KOPT-K1 (cell line): ENCODE measurements around the gene TPRG1L.
A peak's percentile ranks its signal among the peaks of the same experiment; 100 is the strongest.

Experiments
- H3K27ac ChIP-seq: fragments of 200-600 bp; sonication (generic); 2 replicates; pipeline ENCODE4 v1.5.1; 2016; ENCODE audit warnings: antibody characterized with exemption, mild to moderate bottlenecking, low read depth, low read length; ENCODE audit not compliant: poor library complexity, severe bottlenecking
- H3K36me3 ChIP-seq: fragments of 200-600 bp; sonication (generic); 2 replicates; pipeline ENCODE4 v1.5.1; 2017; ENCODE audit warnings: antibody characterized with exemption, mild to moderate bottlenecking, low read length, moderate library complexity; ENCODE audit not compliant: insufficient read depth
- H3K9me3 ChIP-seq: fragments of 200-600 bp; sonication (generic); 2 replicates; pipeline ENCODE4 v1.5.1; 2017; ENCODE audit warnings: antibody characterized with exemption, low read length, mild to moderate bottlenecking; ENCODE audit not compliant: insufficient read depth, poor library complexity, severe bottlenecking

Gene TPRG1L

DNA sequence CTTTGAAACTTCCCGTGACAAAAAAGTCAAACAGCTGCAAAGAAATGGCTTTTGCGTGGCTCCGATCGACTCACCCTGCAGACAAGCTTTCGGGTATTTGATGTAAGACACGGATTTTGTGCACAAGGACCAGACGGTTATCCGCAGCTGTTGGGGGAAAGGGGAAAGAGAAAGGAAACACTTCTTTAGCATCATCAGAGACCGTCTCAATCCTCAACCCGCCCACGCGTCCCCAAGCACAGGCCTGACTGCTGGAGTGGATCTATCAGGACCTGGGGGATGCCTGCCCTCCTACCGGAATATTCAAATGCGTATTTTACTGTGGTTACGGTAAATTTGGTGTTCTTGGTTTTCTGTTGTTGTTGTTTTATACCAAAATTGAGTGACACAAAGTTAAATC is 13.9 kb downstream of the TPRG1L start:
- Histone ChIP-seq H3K9me3 (no peaks in the 10 kb centered on the region), H3K27ac (no peak overlapping the region)

DNA sequence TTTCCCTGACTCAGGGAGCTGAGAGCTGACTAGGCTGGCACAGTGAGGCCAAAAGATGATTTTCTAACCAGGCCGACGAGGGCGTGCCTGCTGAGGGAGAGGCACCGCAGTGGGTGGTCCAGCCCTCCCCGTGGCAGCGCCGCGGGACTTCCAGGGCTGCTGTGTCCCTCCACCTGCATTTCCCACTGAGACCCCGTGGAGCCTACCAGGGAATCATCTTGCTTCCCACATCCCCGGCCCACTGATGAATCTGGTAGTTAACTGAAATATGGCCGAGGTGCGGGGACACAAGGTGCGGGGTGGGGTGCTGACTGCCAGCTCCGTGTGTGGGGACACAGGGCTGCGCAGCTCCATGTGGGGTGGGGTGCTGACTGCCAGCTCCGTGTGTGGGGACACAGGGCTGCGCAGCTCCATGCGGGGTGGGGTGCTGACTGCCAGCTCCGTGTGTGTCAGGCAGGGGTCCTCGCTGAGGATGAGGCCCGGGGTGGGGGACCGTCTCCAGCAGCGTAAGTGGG is 14.6 kb downstream of the TPRG1L start:
- Histone ChIP-seq H3K36me3 (peaks cover 70% of the 10 kb centered on the region), H3K9me3 (no peaks in the 10 kb centered on the region), H3K27ac (no peak overlapping the region)

More for the DNA sequence above, 13.9 kb downstream of the TPRG1L start:
- peaks cover 75% of the 10 kb centered on the region for H3K36me3 ChIP-seq

DNA sequence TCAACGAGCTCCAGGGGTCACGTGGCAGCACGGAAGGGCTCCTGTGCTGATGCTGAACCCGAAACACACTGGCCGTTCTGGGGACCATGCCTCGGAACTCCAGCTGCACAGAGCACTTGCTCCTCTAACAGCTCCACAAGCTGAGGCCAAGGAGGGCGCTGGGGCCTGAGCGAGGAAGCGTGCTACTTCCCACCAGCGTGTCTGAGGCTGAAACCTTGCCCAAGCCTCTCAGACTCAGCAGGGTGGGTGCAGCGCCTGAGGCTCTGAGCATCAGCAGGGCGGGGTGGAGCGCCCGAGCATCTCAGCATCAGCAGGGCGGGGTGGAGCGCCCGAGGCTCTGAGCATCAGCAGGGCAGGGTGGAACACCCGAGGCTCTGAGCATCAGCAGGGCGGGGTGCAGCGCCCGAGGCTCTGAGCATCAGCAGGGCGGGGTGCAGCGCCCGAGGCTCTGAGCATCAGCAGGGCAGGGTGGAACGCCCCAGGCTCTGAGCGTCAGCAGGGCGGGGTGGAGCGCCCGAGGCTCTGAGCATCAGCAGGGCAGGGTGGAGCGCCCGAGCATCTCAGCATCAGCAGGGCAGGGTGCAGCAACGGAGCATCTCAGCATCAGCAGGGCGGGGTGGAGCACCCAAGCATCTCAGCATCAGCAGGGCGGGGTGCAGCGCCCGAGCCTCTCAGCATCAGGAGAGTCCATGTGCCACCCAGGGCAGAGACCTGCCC is 15.5 kb downstream of the TPRG1L start:
- Histone ChIP-seq H3K9me3 (no peaks in the 10 kb centered on the region), H3K27ac (no peak overlapping the region), H3K36me3 (peaks cover 69% of the 10 kb centered on the region)

DNA sequence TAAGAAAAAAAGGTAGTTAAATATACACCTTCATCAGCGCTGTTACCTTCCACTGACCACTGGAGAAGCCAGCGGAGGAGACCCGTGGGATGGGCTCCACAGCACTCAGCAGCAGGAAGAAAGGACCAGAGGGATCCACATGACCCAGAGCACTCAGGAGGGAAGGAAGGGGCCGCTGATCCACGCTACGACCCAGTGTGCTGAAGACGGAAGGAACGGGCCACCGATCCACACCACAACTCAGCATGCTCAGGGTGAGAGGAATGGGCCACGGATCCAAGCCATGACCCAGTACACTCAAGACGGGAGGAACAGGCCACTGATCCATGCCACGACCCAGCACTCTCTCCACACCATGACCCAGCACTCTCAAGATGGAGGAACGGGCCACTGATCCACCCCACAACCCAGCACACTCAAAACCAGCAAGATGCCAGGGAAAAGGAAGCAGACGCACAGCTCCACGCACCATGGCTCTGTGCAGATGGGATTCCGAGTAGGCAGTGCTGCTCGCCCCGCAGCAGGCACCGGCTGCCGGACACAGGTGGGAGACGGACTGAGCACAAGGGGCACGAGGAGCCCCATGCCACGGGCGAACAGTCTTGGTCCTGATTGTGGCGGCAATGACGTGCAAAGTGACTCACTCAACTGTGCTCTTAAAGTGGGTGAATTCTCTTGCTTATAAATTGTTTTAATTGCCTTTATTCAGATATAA is 16.4 kb downstream of the TPRG1L start:
- H3K9me3 ChIP-seq = no peaks in the 10 kb centered on the region
- no peak overlapping the region for H3K27ac ChIP-seq
- peaks cover 63% of the 10 kb centered on the region for H3K36me3 ChIP-seq

DNA sequence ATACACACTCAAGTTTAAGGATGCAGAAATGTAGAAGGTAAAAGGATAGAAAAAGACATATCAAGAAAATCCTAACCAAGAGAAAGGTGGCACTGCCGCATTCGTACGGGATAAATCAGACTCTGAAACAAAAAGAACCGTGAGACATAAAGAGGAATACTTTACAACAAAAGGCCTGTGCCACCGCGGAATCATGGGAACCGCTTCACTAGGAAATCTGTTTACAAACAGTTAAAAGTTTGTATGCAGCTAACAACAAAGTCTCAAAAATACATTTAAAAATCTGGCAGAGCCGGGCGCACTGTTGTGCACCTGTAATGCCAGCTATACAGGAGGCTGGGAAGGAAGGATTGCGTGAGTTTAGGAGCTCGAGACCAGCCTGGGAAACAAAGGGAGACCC is 17.0 kb downstream of the TPRG1L start:
- Histone ChIP-seq H3K9me3 (no peaks in the 10 kb centered on the region), H3K36me3 (peaks cover 63% of the 10 kb centered on the region)

DNA sequence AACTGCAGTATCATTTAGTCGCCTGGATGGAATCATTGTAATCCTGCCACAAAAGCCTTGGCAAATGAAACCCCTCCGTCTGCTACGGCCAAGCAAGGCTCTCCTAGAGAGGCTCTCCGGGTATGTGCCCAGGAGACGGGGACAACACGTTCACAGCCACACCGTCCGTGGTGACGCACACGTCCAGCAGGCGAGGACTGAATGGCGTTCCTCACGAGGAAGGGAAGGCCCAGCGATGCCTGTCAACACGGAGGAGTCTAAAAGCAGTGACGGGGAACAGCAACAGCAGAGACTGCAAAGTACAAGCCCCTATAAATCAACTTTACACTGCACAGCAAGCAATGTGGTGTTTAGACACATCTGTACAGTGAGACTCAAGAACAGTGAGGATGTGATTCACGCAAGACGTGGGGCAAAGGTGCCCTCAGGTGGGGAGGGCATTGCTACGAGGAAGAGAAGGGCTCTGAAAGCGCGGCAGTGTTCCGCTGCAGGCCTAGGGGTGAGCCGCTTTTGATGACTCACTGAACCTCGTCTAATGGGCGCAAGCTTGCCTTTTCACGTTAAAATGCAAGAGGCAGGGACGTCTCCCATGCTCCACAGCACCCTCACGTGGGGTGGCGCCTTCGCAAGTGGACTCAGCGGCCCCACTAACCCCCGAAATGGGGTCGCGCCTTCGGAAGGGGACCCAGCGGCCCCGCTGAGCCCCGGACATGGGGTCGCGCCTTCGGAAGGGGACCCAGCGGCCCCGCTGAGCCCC is 18.3 kb downstream of the TPRG1L start:
- Histone ChIP-seq H3K27ac (no peak overlapping the region), H3K36me3 (peaks cover 58% of the 10 kb centered on the region), H3K9me3 (no peaks in the 10 kb centered on the region)

More for the DNA sequence above, 17.0 kb downstream of the TPRG1L start:
- no peak overlapping the region for H3K27ac ChIP-seq

DNA sequence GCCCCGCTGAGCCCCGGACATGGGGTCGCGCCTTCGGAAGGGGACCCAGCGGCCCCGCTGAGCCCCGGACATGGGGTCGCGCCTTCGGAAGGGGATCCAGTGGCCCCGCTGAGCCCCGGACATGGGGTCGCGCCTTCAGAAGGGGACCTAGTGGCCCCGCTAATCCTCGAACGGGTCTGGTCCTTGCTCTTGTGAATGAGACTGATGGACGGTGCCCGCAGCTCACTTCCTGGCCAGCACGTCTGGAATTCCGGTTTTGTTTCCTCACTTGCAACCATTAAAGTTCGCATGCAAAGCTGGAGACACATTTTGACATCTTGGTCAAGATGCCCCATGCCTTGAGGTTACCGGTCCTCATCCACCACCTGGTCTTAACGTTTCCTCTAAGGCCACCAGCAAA is 19.5 kb downstream of the TPRG1L start:
- Histone ChIP-seq H3K27ac (no peak overlapping the region), H3K9me3 (no peaks in the 10 kb centered on the region), H3K36me3 (peaks cover 47% of the 10 kb centered on the region)

DNA sequence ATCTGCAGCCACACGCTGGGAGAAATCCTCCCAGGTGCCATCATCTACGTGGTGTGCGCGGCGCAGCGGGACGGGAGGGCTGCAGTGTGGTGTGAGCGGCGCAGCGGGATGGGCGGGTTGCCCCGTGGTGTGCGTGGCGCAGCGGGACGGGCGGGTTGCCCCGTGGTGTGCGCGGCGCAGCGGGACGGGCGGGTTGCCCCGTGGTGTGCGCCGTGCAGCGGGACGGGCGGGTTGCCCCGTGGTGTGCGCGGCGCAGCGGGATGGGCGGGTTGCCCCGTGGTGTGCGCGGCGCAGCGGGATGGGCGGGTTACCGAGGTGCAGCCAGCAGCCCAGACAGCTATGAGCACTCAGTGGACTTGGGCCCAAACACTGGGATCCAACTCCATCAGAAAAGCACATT is 20.4 kb downstream of the TPRG1L start:
- no peaks in the 10 kb centered on the region for H3K9me3 ChIP-seq
- peaks cover 37% of the 10 kb centered on the region for H3K36me3 ChIP-seq
- H3K27ac ChIP-seq = no peak overlapping the region

DNA sequence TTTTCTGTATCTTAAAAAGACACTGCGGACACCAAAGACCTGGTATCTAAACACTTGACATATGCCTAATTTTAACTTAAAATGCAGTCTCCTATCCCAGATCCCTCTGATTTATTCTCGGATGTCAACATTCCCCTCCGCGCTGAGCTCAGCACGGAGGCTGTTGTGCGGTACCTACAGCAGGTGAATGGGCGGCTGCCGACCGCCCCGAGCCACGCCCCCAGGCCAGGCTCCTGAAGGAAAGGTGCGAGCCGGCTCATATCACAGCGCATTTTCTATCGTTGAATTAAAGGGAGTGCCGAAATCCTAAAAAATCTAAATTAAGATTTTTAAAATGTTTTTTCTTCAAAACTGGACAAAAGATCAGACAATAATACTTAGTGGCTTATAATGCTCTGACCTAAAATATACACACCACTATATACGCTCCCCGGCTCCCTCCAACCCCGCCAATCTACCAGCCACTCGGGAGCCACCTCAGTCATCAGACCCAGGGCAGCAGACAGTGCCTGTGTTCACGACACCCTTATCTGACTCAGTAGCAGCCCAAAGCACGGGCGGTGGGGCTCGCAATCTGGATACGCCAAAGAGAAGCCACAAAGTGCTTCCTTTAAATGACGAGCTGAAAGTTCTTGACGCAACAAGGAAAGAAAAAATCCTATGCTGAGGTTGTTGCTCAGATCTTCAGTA is 21.0 kb downstream of the TPRG1L start:
- Histone ChIP-seq H3K36me3 (peaks cover 37% of the 10 kb centered on the region), H3K27ac (no peak overlapping the region), H3K9me3 (no peaks in the 10 kb centered on the region)

DNA sequence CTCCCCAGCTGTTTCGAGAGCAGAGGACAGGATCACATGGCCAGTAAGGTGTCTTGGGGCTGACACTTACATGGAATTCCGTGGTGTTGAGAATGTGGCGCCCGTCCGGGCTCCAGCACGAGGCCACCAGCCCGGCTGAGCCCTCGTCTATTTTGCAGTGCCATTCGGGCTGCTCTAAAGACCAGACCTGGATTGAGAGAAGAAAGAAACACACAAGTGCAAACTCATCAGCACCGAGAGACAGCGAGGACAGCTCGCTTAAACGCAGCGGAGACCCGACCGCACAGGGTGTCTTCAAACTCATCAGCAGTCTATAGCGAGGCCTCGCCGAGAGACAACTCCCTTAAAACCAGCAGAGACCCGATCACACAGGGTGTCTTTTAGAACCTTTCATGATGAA is 21.8 kb downstream of the TPRG1L start:
- Histone ChIP-seq H3K9me3 (no peaks in the 10 kb centered on the region), H3K27ac (no peak overlapping the region), H3K36me3 (peaks cover 33% of the 10 kb centered on the region)

DNA sequence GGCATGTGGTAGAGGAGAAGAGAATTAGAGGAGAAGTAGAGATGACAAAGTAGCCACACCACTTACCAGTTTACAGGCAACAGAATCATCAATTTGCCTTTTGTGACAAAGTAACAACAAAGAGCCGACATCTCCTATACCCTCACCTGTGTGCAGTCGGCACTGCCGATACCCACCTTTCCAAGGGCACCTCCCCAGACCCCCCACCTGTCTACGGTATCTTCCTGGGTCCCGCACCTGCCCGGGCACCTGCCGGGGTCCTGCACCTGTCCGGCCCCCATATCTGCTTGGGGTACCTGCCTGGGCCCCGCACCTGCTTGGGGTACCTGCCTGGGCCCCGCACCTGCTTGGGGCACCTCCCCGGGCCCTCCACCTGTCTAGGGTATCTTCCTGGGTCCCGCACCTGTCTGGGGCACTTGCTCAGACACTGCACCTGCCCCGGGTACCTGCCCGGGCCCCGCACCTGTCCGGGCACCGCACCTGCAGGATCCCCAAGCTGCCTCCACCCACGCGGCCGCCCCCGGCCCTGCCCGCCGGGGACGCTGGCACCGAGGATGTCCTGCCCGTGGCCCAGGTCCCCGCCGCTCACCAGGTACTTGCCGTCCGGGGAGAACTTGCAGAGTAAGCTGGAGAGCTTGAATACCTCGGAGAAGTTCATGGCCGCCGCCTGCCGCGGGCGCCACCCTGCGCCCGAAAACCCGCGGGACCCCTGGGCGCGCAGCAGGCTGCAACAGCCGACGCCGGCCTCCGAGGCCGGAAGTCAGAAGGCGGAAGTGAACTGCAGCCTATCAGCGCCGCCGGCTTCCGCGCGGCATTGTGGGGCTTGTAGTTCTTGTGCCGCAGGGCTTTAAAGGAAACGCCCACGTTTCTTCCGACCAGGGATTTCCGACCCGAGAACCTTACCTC is 24.8 kb downstream of the TPRG1L start, which contains the start of gene WRAP73:
Gene WRAP73 (minus strand): TSS at position 762 of the 906 bp plus-strand sequence. CDS start 104 bp downstream, at position 658.
- Histone ChIP-seq H3K36me3 (peaks cover 23% of the 10 kb centered on the region), H3K27ac (peak within 1 kb of the TSS; percentile 52), H3K9me3 (no peaks in the 10 kb centered on the region)

DNA sequence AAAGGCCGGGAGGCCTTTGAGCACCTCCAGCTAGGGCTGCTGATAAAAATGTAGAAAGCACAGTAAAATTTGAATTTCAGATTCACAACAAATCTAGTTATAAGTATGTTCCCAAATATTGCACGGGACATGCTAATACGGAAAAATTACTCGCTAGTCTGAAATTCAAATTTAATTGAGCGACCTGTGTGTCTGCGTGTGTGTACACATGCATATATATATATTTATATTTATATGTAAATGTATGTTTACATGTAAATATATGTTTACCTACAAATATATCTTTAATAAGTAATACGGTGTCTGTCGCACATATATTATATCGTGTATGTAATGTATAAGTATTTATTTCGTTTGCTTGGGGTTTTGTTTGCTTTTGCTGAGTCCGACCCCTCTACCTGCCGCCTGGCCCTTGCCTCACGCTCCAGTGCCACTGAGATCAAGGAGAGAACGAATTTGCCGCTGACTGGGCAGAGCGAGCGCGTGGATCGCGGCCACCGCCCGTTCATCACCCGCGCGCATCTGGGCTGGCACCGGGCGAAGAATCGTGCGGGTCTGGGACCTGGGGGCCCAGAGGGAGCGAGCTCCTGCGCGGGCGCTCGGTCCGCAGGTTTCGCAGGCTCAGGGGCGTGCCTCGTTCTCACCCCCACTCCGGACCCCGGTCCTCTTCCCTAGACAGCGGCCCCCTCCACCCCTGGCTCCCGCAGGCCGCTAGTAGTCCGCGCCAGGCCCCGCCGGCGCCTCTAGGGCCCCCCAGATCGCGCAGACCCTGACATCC is 25.6 kb downstream of the TPRG1L start:
- H3K27ac ChIP-seq = no peak overlapping the region

More for the DNA sequence above, 25.6 kb downstream of the TPRG1L start:
- Histone ChIP-seq H3K36me3 (peaks cover 18% of the 10 kb centered on the region), H3K9me3 (no peaks in the 10 kb centered on the region)
